ENCODE results near the gene UGT2B7.
"Not testable (repeated sequence)": the region's sequence is repeated elsewhere in the genome, so short reads cannot be mapped to it uniquely, and the experiment has no call there.

UGT2B7 gene

GRCh38 chr4:69089388-69089787 is 6.9 kb upstream of the UGT2B7 start:
- DNase-seq, result no peak

DNA sequence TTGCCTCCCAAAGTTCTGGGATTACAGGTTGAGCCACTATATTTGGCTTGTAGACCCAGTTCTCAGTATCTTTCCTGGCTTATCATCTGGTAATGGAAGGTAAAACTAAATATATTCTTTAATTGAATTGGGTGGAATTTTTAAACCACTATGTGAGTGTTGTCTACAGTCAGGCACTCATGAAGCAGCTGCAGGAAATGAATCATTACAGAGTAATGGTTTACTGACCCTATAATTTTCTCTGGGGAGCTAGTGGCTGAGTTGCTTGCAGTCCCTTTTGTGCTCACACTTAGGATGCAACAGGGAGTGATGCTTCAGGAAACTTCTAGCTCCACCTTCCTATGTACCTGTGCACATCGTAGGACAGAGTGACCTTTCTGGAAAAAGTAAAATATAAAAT is 4.1 kb upstream of the UGT2B7 start:
- DNase-seq, result no peak

DNA sequence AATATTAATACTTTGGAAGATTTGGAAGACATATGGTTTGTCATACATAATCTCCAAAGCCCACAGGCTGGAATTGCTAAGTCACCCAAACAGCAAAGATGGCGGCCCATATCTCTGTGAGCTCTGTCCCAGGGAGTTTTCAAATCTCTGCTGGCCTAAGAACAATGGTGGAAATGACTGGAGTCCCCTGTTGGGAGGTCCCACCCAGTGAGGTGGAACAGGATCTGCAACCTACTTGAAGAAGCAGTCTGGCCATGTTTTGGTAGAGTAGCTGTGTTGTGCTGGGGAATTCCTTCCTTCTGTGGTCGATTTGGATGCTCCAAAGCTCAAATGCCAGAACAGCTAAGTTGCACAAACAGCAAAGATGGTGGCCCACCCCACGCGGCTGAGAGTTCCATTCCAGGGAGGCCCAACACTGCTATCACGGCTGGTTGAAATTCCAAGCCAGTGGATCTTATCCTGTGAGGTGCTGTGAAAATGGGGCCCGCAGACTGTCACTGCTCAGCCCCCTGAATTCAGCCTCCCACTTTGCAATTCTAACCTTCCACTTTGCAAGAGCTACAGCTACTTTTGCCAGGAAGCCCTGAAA is 3.2 kb upstream of the UGT2B7 start:
- DNase-seq, result no peak

DNA sequence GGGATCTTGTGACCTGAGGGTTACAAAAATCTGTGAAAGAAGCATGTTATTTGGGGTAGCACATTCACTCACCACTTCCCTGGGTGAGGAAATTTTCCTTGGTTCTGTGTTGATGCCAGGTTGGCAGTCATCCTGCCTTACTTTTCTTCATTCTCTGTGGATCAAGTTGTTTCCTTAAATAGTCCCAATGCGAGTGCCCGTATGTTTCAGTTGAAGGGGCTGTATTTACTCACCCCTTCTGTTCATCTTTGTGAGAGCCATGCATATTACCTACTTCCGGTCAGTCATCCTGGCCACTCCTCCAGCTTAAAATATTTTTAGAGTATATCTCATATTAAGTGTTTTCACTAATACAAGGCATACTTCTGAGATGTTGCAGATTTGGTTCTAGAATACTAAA is 2.6 kb upstream of the UGT2B7 start:
- DNase-seq, result no peak

DNA sequence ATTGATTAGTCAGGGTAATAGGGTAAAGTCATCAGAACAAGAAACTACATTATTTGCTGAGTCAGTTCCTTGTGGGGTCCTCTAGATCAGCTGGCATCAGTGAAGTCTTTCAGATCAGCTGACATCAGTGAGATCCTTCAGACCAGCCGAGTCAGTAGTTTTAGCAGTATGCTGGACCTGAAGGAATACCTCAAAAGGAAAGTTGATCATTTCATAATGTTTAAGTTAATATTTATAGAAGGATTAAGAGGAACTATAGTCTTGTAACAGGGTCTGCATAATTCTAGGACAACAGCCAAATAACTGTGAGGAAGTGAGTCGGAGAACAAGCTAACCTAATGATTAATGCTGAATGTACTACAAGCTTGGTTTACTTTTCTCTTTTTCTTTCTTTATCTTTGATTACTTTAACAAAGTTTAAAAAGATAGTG is 958 bp upstream of the UGT2B7 start:
- DNase-seq, result no peak

DNA sequence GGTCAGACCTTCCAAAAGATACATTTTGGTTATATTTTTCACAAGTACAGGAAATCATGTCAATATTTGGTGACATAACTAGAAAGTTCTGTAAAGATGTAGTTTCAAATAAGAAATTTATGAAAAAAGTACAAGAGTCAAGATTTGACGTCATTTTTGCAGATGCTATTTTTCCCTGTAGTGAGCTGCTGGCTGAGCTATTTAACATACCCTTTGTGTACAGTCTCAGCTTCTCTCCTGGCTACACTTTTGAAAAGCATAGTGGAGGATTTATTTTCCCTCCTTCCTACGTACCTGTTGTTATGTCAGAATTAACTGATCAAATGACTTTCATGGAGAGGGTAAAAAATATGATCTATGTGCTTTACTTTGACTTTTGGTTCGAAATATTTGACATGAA is 536 bp downstream of the UGT2B7 start:
- DNase-seq, result no peak

DNA sequence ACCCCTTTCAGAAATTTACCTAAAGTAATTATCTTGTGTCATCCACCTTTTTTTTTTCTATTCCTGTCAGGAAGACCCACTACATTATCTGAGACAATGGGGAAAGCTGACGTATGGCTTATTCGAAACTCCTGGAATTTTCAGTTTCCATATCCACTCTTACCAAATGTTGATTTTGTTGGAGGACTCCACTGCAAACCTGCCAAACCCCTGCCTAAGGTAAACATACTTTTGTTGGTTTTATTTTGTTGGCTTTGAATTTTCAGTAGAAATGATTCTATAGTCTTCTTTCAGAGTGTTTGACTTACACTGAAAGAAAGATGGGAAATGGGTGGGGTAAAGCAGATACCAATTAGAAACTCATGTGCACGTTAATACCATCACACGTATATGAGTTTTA is 2.2 kb downstream of the UGT2B7 start:
- no peak for DNase-seq

- no peak for DNase-seq
Measured at GRCh38 chr4:69099910-69100309, 3.6 kb downstream of the UGT2B7 start.

- DNase-seq, result not testable (repeated sequence)
Measured at GRCh38 chr4:69102668-69103067, 6.4 kb downstream of the UGT2B7 start.

- DNase-seq, result no peak
Measured at GRCh38 chr4:69104719-69105275, 8.5 kb downstream of the UGT2B7 start.

- not testable (repeated sequence) for DNase-seq
Measured at GRCh38 chr4:69115151-69115850, 19.0 kb downstream of the UGT2B7 start.

- DNase-seq, result no peak
Measured at GRCh38 chr4:69115851-69116213, 19.6 kb downstream of the UGT2B7 start.

- no peak for DNase-seq
Measured at GRCh38 chr4:69116645-69117321, 20.5 kb downstream of the UGT2B7 start.

DNA sequence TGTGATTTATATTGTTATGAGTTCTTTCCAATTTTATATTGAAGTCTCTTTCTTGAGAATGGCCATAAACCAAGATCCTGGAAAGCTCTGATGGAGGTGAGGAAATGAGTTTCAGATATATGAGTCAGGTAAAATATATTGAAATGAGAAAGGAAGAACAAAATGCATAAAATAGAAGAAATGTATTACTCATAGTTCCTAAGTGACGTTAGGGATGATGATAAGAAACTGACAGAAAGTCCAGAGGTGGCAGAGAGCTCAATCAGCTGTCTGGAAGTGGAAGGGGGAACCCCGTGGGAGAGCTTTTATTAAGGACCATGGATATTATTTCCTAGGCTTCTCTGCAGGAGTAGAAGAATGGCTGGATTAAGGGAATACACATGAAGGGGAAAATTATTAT is 24.6 kb downstream of the UGT2B7 start:
- DNase-seq, result no peak

DNA sequence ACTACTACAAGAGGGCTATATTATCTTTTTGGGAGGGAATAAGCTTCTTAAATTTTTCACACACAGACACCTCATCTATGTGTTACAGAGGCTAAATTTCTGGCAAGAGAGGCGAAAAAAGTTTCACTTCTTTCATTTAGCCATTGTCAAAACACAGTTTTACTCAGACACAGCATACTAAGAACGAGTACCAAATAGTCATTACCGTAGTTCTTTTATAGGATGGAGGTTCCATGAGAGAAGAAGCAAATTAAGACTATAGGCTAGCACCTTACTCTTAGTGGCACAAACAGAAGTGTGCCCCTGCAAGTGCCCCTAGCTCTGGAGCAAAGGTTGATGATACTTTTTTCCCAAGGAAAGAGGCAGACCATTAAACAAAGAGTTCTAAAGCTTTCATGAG is 26.2 kb downstream of the UGT2B7 start:
- no peak for DNase-seq

- DNase-seq, result no peak
Measured at GRCh38 chr4:69124941-69125340, 28.7 kb downstream of the UGT2B7 start.

DNA sequence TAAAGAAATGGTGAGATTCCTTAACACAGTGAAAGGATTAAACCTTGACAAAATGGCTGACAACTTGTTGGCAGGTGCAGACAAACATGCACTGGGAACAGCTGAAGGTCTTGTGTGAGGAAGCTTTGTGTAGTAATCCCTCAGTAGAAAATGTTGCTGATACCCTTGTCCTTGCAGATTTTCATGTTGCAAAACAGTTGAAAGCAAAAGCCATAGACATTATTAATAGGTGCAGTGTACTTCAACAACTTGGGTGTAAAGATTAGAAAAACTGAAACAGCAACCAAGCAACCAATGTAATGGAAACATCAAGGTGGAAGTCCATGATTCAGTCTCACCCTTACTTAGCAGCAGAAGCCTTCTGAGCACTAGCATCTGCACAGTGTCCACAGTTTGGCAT is 29.8 kb downstream of the UGT2B7 start:
- DNase-seq, result no peak

DNA sequence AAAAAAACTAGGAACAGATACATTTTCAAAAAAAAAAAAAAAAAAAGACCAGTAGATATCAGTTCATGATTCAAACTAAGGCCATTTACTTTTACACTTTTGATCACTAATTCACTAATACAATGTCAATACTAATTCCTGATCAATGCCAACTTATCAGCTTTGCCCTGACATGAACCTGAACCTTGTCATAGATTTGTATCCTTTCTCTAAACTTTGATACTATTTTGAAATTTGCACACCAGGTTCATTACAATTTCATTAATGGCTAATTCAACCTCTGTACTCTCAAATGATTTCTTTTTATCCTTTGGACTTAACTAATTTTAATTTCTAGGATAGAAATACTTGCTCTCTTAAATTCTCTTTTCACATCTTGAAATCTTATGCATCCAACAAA is 37.7 kb downstream of the UGT2B7 start:
- DNase-seq, result no peak

DNA sequence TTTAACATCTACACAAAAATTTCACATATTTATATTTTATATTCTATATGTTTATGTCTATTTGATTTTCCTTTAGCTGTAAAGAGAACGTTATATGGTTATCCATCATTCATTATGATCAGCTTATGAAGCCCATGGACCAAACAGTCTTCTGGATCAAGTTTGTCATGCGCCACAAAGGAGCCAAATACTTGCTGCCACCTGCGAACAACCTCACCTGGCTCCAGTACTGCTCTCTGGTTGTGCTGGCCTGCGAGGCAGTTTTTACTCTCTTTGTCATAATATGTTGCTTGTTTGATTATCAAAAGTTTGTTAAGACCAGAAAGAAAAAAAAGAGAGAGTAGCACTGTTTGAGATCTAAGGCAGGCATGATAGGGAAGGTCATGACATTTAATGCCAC is 38.2 kb downstream of the UGT2B7 start:
- DNase-seq, result no peak

- DNase-seq, result no peak
Measured at GRCh38 chr4:69141320-69141719, 45.0 kb downstream of the UGT2B7 start.

GRCh38 chr4:69147334-69147733 is 51.1 kb downstream of the UGT2B7 start:
- no peak for DNase-seq

GRCh38 chr4:69154021-69154420 is 57.7 kb downstream of the UGT2B7 start:
- DNase-seq, result no peak

- DNase-seq, result no peak
Measured at GRCh38 chr4:69156913-69157312, 60.6 kb downstream of the UGT2B7 start.

Data from CD4-positive, alpha-beta T cell treated with Interleukin-4 for 4 hours (primary cell).